ENCODE data around the gene ZNF92. TPM values are rescaled to one million over a fixed set of nuclear protein-coding genes. Genes with fewer than 3 reads are reported as not detected.

The ZNF92 gene
- total and polyA plus RNA-seq, 2 of the 13 experiments (the other 11 are each of a cell fraction or from before 2014, with no cell fraction given): 4.0 to 13.2 TPM

GRCh38 chr7:65397730-65398142 lies 24.1 kb downstream of the ZNF92 start (continued):
- TF ChIP-seq ARID5B (CRISPR knock-in tag; IDR thresholded peaks at IDR 0.05) (peak; percentile 86), HOXA7 (CRISPR knock-in tag; IDR thresholded peaks at IDR 0.05) (no peak), ZNF33B (CRISPR knock-in tag; IDR thresholded peaks at IDR 0.05) (no peak), FOXP4 (CRISPR knock-in tag; IDR thresholded peaks at IDR 0.05) (peak; percentile 77), ZNF614 (CRISPR knock-in tag; IDR thresholded peaks at IDR 0.05; ENCODE audit: borderline replicate concordance) (peak; percentile 56; the same call in 1 of the 2 replicates), ZNF180 (CRISPR knock-in tag; IDR thresholded peaks at IDR 0.05; ENCODE audit: borderline replicate concordance, low read depth) (no peak), MIER2 (CRISPR knock-in tag; IDR thresholded peaks at IDR 0.05) (peak; percentile 93), MLLT10 (CRISPR knock-in tag; IDR thresholded peaks at IDR 0.05) (no peak), ZHX2 (IDR thresholded peaks at IDR 0.05; ENCODE audit: low read depth) (no peak), ZHX2 (CRISPR knock-in tag; IDR thresholded peaks at IDR 0.05; ENCODE audit: borderline replicate concordance) (peak; percentile 52; the same call in 1 of the 2 replicates), AKNA (CRISPR knock-in tag; IDR thresholded peaks at IDR 0.05; ENCODE audit: borderline replicate concordance) (no peak), ZSCAN31 (CRISPR knock-in tag; IDR thresholded peaks at IDR 0.05; ENCODE audit: low read depth) (no peak), ELF3 (CRISPR knock-in tag; IDR thresholded peaks at IDR 0.05) (peak; percentile 74)
